Dendritic cell treated with granulocyte-macrophage colony-stimulating factor and Interleukin-4, amounts not matched to agents 40 ng/mL and 50 ng/mL, for 4 days (primary cell): ENCODE data around the gene FBXW9.
"Not testable (repeated sequence)": the region's sequence is repeated elsewhere in the genome, so short reads cannot be mapped to it uniquely, and the experiment has no call there.

Source experiments
- H3K27ac Mint-ChIP-seq: one replicate; pipeline ENCODE4 v1.8.0; 2022; ENCODE audit warnings: mild to moderate bottlenecking, mixed read lengths
- H3K27me3 Mint-ChIP-seq: one replicate; pipeline ENCODE4 v1.8.0; 2022; ENCODE audit warnings: mild to moderate bottlenecking, mixed read lengths
- H3K36me3 Mint-ChIP-seq: one replicate; pipeline ENCODE4 v1.8.0; 2022; ENCODE audit warnings: low read depth, mixed read lengths
- H3K4me1 Mint-ChIP-seq: one replicate; pipeline ENCODE4 v1.8.0; 2022; ENCODE audit warnings: low read depth, mixed read lengths
- H3K4me3 Mint-ChIP-seq: one replicate; pipeline ENCODE4 v1.8.0; 2022; ENCODE audit warnings: mild to moderate bottlenecking, moderate library complexity, mixed read lengths
- H3K9me3 Mint-ChIP-seq: one replicate; pipeline ENCODE4 v1.8.0; 2022; ENCODE audit warnings: mixed read lengths
- intact Hi-C: fragments of 100-400 bp; cut with micrococcal nuclease; formaldehyde crosslinking; loops from one replicate; pipeline ENCODE4 v1.15.0; 2022

Gene FBXW9

DNA sequence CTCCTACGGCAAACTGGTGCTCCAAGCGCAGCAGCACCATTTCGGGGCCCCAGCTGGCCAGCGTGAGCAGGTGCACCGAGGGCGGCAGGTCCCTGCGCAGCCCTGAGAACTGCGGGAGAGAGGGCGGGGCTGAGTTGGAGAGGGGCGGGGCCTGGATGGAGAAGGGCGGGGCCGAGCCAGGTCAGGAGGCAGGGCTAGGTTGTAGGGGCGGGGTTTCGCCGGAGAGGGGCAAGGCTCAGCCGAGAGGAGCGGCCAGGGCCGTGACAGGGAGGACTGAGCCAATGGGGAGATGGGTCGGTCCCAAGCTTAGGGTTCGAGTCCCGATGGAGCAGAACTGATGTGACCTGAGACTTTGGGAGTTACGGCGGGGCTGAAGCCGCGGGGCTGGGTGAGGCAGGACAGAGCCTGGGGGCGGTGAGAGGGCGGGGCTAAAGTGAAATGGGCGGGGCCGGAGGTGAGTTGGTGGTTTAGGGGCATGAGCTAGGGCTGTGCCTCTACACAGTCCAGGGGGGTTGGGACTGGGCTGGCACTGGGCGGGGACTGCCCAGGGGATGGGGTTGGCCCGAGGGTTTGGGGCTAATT lies 48.9 kb downstream of the FBXW9 start:
- Mint-ChIP-seq H3K27ac (peak overlapping the region; percentile 62), H3K4me1 (peaks cover 32% of the 10 kb centered on the region), H3K4me3 (no peak overlapping the region), H3K9me3 (no peaks in the 10 kb centered on the region), H3K36me3 (peaks cover 100% of the 10 kb centered on the region), H3K27me3 (no peaks in the 10 kb centered on the region)
- intact Hi-C loops: no loop called here

DNA sequence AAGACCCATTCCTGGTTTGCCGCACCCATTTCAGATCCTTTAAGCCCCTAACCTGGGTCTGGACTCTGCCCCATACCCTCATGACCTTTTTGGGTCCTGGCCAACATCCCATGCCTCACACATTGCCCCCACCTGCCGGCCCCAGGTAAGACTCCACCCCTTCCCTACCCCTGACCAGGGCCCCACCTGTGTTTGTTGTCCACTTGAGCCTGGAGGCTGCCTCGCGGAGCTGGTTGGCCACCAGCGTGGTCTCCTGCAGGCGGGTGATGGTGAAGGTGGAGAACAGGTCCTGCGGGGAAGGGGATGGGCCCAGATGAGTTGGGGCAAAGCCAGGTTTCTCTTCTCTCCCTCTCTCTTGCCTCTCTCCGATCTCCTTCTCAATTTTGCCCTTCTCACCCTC lies 49.4 kb downstream of the FBXW9 start:
- peak overlapping the region; percentile 62 for H3K27ac Mint-ChIP-seq

DNA sequence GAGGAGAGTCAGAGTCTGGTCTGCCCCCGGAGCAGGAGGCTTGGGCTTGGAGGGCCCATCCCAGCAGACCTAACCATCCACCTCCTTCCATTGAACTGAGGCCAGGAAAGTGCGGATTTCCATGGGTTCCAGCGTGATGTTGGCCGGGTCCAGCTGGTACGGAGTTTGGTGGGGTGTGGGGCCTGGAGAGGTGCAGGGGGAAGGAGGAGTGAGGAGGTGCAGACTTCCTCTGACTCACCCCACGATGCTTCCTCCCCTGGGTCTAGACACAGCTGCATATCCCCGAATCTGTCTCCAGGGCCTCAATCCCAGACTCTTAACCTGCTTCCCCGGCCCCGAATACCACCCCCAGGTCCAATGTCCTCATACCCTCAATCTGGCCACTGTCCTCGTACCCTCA lies 49.9 kb downstream of the FBXW9 start:
- intact Hi-C loops: no loop called here
- peaks cover 32% of the 10 kb centered on the region for H3K4me1 Mint-ChIP-seq
- H3K27me3 Mint-ChIP-seq: no peaks in the 10 kb centered on the region
- no peak overlapping the region for H3K4me3 Mint-ChIP-seq
- no peaks in the 10 kb centered on the region for H3K9me3 Mint-ChIP-seq
- H3K27ac Mint-ChIP-seq: peak overlapping the region; percentile 62
- peaks cover 95% of the 10 kb centered on the region for H3K36me3 Mint-ChIP-seq

More for the DNA sequence above, 49.4 kb downstream of the FBXW9 start:
- Mint-ChIP-seq H3K36me3 (peaks cover 100% of the 10 kb centered on the region), H3K4me3 (no peak overlapping the region), H3K4me1 (peaks cover 32% of the 10 kb centered on the region), H3K27me3 (no peaks in the 10 kb centered on the region), H3K9me3 (no peaks in the 10 kb centered on the region)
- intact Hi-C loops: no loop called here

DNA sequence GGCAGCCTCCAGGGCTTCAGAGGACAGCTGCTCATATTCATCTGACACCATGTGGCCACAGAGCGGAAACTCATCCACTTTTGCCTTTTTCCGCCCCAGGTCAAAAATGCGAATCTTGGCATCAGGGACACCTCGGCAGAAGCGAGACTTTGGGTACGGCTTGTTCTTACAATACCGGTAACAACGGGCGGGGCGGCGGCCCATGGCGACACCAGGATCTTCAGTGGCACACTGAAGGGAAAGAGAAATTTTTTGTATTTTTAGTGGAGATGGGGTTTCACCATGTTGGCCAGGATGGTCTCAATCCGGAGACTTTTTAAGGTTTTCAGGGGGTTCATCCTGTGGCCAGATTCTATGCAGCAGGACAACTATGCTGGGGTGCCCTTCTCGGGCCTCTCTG lies 52.7 kb downstream of the FBXW9 start:
- H3K4me3 Mint-ChIP-seq, H3K27ac Mint-ChIP-seq, H3K27me3 Mint-ChIP-seq, H3K9me3 Mint-ChIP-seq, intact Hi-C loops: not testable (repeated sequence)
- Mint-ChIP-seq H3K36me3 (peaks cover 79% of the 10 kb centered on the region), H3K4me1 (peaks cover 29% of the 10 kb centered on the region)

DNA sequence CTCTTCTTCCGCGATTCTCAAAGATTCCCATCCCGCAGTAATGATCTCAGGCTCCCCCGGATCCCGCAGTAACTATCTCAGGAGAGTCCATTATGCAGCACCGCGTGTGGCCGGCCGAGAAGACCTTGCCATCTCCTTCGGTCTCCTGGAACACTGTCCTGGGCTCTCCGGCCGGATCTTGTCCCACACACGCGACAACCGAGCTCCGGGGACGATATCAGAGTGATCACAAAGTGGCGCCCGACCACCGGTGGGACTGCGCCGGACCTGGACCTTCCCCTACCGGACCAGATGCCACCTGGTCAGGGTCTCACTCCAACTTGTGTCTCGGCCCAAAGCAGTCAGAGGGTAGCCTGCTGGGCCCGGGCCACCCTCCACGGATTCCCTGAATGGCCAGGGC lies 53.9 kb downstream of the FBXW9 start:
- Mint-ChIP-seq H3K9me3 (no peaks in the 10 kb centered on the region), H3K4me3 (no peak overlapping the region), H3K27ac (no peak overlapping the region), H3K4me1 (peaks cover 19% of the 10 kb centered on the region), H3K27me3 (no peaks in the 10 kb centered on the region), H3K36me3 (peaks cover 79% of the 10 kb centered on the region)
- intact Hi-C loops: no loop called here

DNA sequence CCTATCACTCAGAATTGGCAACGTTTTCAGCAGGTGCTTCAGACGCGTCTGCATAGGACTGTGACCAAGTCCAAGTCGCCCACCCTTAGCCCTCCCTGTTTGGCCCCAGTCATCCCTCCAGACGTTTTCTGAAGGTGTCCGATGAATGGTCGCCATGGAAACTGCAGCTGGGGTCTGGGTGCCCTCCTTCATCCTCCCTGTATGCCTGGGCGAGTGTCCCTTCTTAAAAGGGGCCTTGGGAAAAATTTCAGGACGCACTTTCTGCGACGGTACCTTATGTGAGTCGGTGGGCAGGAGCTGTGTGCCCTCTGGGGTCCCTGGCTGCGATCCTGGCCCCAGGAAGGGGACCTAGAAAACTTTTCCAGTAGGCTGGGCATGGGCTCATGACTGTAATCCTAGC lies 55.0 kb downstream of the FBXW9 start:
- intact Hi-C loops: no loop called here
- H3K27ac Mint-ChIP-seq: no peak overlapping the region
- peaks cover 79% of the 10 kb centered on the region for H3K36me3 Mint-ChIP-seq
- peaks cover 10% of the 10 kb centered on the region for H3K4me1 Mint-ChIP-seq
- no peaks in the 10 kb centered on the region for H3K9me3 Mint-ChIP-seq
- H3K27me3 Mint-ChIP-seq: no peaks in the 10 kb centered on the region
- no peak overlapping the region for H3K4me3 Mint-ChIP-seq

DNA sequence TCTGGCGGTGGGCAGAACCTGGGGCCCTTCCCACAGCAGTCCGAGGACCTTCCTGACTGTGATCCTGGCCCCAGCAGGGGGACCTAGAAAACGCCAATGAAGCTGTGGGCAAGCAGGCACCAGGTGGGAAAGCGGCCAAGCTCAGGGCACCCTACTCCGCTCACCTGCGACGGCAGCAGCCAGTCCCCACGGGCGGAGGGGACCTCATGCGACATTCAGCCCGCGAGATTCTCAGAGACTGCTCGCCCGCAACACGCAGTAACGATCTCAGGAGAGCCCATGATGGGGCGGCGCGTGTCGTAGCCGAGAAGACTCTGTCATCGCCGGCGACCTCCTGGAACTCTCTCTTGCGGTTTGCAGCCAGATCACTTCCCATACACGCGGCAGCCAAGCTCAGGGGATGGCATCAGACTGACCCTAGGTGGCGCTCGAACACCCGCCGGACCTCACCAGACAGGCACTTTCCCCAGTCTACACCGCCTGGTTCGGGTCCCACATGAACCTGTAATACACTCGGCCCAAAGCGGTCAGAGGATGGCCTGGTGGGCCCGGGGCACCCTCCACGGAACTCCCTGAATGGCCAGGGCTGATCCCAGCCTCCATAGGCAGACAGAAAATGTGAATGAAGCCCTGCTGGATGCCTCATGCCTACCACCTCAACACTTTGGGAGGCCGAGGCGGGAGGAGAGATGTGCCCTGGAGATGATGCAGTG lies 56.4 kb downstream of the FBXW9 start:
- Mint-ChIP-seq H3K4me3 (peak overlapping the region; percentile 52), H3K27ac (peak overlapping the region; percentile 28), H3K9me3 (no peaks in the 10 kb centered on the region), H3K27me3 (no peaks in the 10 kb centered on the region), H3K36me3 (peaks cover 78% of the 10 kb centered on the region), H3K4me1 (peaks cover 10% of the 10 kb centered on the region)
- intact Hi-C loops: loop anchor here (1.0 kb wide), 1 partner anchor 32 kb away; no protein-coding TSS in a partner anchor
